Omental fat pad (tissue), 4 donors: Measurements from ENCODE around the gene TOLLIP. TPM values are rescaled to one million over a fixed set of nuclear protein-coding genes. Genes with fewer than 3 reads are reported as not detected.

ENCODE experiments used
- ATAC-seq: fragments of 150-250 bp; one replicate; pipeline ENCODE4 v1.9.1; 2016; ENCODE audit warnings: mild to moderate bottlenecking, moderate library complexity; ENCODE audit not compliant: low FRiP score
- DNase-seq: peaks from one replicate; pipeline ENCODE4 v3.0.0-alpha.2; 2019; ENCODE audit warnings: low spot score
- total RNA-seq, 4 donors: library from RNA; depleted of rRNA; stranded (reverse); fragments of >200 nt; gene quantifications; one replicate each; pipeline ENCODE4 v1.1.0, GENCODE V29; 2016
- TF ChIP-seq, protein P1 (sequence below), 3 donors: fragments of 450-650 bp; IDR thresholded peaks; one replicate each; pipeline ENCODE4 v1.5.1; 2016 to 2017; ENCODE audit warnings: antibody characterized with exemption in 3 of 3, mild to moderate bottlenecking in 3 of 3, moderate library complexity in 2 of 3

The TOLLIP gene
- total RNA-seq, 4 donors from 2014 or later, result 33.6 to 52.8 (median 39.9) TPM

DNA sequence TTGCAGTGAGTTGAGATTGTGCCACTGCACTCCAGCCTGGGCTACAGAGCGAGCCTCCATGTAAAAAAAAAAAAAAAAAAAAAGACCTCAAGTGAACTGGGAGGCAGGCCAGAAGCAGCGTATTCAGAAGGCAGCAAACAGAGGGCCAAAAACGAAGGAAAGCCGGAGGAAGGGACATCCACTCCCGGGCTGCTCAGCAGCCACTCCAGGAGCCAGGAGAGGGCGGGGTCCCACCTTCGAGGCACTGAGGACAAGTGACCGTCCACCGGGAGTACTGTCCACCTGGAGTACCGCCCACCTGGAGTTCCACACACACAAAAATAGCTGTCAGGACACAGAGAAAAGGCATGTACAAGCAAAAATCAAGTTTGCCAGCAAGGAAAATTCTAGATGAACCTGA lies 5.5 kb downstream of the TOLLIP start:
- ATAC-seq (no peak), DNase-seq (no peak)
- TF ChIP-seq, protein P1, sequence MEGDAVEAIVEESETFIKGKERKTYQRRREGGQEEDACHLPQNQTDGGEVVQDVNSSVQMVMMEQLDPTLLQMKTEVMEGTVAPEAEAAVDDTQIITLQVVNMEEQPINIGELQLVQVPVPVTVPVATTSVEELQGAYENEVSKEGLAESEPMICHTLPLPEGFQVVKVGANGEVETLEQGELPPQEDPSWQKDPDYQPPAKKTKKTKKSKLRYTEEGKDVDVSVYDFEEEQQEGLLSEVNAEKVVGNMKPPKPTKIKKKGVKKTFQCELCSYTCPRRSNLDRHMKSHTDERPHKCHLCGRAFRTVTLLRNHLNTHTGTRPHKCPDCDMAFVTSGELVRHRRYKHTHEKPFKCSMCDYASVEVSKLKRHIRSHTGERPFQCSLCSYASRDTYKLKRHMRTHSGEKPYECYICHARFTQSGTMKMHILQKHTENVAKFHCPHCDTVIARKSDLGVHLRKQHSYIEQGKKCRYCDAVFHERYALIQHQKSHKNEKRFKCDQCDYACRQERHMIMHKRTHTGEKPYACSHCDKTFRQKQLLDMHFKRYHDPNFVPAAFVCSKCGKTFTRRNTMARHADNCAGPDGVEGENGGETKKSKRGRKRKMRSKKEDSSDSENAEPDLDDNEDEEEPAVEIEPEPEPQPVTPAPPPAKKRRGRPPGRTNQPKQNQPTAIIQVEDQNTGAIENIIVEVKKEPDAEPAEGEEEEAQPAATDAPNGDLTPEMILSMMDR (IDR thresholded peaks at IDR 0.05), result no peak

DNA sequence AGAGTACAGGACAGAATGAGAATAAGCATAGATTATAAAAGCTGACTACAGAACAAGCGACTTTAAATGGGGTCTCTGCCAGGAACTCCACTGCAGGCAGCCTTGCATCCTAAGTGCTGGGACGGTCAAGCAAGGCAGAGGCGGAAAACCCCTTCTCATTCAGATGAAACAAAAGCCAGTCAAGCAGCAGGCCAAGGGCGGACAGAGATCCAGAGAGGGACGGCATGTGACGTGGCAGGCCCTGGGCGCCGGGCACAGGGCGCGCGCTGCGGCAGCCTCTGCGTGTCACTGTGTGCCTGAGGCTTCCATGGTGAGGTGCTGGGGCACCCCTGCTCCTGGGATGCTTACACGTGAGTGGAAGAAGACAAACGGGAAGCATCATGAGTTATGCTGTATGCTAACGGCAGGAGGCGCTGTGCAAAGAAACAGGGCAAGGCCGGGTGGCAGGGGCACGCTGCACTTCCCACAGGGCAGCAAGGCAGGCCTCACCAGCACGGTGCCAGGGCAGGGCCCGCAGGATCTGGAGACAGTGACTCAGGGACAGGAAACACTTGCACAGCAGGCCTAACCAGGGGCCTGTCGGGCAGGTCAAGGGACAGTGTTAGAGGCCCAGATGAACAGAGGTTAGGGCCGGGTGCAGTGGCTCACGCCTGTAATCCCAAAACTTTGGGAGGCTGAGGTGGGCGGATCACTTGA lies 6.2 kb downstream of the TOLLIP start:
- no peak for ATAC-seq
- TF ChIP-seq, protein P1 (IDR thresholded peaks at IDR 0.05), result no peak
- DNase-seq, result no peak

DNA sequence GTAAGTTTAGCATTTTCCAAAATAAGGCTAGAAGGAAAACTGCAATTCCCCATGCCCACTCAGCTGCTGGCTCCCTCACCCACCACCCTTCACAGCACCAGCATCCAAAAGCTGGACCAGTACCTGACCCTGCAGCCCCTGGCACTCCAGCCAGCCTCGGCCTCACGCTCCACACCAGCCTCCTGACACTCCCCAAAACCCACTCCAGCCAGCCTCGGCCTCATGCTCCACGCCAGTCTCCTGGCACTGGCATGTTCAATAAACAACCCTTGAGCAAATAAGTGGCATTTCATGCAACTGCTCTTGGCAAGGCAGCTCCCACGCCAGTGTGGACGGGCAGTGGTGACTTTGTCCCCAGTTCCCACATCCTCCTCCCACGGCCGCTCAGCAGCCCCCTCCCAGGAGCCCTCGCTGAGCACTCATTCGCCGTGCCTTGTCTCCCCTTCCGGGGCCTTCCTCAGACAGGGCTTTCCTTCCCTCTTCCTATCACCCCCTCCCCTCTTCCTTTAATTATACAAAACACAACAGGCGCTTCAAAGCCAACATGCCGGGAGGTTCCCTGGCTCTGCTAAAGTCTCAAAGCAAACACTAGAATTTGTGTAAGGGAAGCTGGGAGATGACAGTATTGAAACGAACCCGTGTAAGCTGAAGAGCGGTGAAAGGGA lies 6.8 kb downstream of the TOLLIP start:
- no peak for ATAC-seq
- DNase-seq, result no peak
- TF ChIP-seq, protein P1 (IDR thresholded peaks at IDR 0.05), result no peak

DNA sequence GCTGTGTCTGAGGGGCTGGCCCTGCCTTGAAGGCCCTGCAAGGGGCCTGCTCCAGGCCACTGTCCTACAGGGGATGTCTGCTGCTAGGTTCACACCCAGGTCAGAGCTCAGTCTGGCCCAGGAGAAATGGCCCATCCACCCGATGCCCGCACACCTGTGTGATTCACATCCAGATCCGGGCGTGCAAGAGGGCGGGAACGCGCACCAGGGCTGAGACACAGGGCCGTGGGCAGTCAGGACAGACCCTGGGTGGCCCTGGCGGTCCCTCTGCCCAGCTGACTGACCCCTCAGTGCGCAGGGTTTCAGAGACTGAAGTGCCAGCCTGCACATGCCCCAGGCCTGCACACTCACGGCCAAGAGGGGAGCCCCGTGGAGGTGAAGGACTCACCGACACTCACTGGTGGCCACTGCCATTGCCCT lies 7.4 kb downstream of the TOLLIP start:
- TF ChIP-seq, protein P1 (IDR thresholded peaks at IDR 0.05), result no peak
- no peak for ATAC-seq
- DNase-seq, result no peak

DNA sequence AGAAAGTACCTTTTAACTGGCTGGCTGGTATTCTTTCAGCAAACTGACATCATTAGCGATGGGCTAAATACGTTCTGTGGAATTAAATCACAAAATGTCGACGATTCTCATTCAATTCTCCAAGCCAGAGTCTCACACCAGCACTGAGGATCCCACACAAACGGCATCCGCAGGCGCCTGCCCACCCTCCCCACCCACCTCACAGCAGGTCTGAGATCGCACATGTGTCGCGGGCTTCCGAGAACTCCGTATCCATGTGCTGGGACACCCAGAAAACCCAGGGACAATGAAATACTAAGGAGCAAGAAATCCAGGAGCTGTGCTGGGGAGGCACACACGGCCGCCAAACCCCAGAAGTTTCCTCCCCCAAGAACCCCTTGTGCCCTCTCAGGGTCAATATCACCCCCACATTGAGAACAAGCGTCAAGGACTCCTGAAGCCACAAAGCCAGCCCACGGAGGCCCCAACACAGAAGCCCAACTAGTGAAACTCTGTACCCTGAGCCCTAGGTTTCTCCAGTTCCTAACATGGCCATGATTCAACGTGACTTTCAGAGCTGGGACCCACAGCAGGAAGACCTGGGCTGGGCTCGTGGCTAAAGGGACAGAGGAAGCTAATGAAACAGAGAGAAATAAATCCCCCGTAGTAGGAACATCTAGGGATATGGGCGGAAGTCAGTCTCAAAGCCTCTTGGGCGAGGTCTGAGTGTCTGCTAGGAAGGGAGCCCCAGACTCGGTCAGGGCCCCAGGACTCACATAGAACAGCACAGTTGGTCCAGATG lies 8.0 kb downstream of the TOLLIP start:
- DNase-seq, result no peak
- ATAC-seq, result no peak
- TF ChIP-seq, protein P1 (IDR thresholded peaks at IDR 0.05), result no peak

DNA sequence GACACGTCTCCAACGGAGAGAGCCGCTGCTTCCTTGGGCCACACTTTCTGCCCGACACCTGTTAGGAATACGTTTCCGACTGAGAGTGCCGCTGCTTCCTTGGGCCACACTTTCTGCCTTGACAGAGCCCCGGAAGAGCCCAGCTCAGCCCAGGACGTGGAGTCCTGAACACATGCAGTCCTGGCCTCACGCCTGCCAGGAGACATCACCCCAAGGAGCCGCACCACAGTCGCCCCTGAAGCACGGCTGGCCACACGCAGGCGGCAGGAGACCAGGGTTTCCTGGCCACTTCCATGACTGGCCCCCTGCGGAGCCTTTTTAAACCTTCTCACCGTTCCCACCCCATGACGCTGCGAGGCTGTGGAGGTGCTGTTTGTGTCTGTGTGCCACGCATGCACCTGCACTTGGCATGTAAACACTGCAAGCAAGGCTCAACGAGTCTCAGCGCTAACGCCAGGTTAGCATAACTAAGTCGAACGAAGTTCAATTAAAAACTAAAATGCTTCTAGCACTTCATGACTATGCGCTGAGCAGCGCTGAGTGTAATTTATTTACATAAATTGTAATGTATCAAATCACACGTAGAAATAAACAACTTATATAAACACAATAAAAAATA lies 8.8 kb downstream of the TOLLIP start:
- ATAC-seq (no peak), DNase-seq (no peak)
- TF ChIP-seq, protein P1 (IDR thresholded peaks at IDR 0.05), result no peak
